Body of pancreas (tissue), 4 donors: ENCODE measurements around the gene TFB1M.

Experiments
- CTCF ChIP-seq, 7 experiments: fragments of 450-650 bp in 4 of 7; fragments of 200-600 bp in 3 of 7; sonication (generic) in 3 of 7; IDR thresholded peaks; one replicate each; pipeline ENCODE4 v1.5.1; 2016 to 2019; ENCODE audit warnings: antibody characterized with exemption in 7 of 7
- POLR2A ChIP-seq, 3 donors: fragments of 450-650 bp; IDR thresholded peaks; one replicate each; pipeline ENCODE4 v1.6.1; 2016; ENCODE audit warnings: antibody characterized with exemption in 3 of 3, mild to moderate bottlenecking in 2 of 3

- TF ChIP-seq CTCF (IDR thresholded peaks at IDR 0.05) (no peak), POLR2A (IDR thresholded peaks at IDR 0.05) (no peak)
Observed at GRCh38 chr6:155328539-155329459, 14.5 kb upstream of the TFB1M start.
